Endodermal cell (in vitro differentiated cells): ENCODE measurements around the gene SPOCK1. TPM values are rescaled to one million over a fixed set of nuclear protein-coding genes. Genes with fewer than 3 reads are reported as not detected.

Experiments used
- DNase-seq: peaks from one replicate; pipeline ENCODE4 v3.0.0-alpha.2; 2017
- H3K27ac ChIP-seq: 2 replicates; pipeline ENCODE4 v1.5.1; 2013; ENCODE audit warnings: mild to moderate bottlenecking, low read depth, low read length, moderate library complexity
- H3K27me3 ChIP-seq: 2 replicates; pipeline ENCODE4 v1.6.1; 2013; ENCODE audit warnings: mild to moderate bottlenecking, low read length, moderate library complexity; ENCODE audit not compliant: insufficient read depth, control insufficient read depth, poor library complexity, severe bottlenecking
- H3K36me3 ChIP-seq: 2 replicates; pipeline ENCODE4 v1.7.0; 2013; ENCODE audit warnings: mild to moderate bottlenecking, low read length, moderate library complexity; ENCODE audit not compliant: control insufficient read depth, insufficient read depth
- H3K4me1 ChIP-seq: one replicate; pipeline ENCODE4 v1.7.0; 2013; ENCODE audit warnings: low read length; ENCODE audit not compliant: control insufficient read depth, insufficient read depth
- H3K4me3 ChIP-seq: 2 replicates; pipeline ENCODE4 v1.5.1; 2013; ENCODE audit warnings: mild to moderate bottlenecking, low read length, moderate library complexity
- H3K9ac ChIP-seq: 2 replicates; pipeline ENCODE4 v1.6.1; 2013; ENCODE audit warnings: mild to moderate bottlenecking, low read length, moderate library complexity; ENCODE audit not compliant: poor library complexity, severe bottlenecking; ENCODE audit errors: extremely low read depth
- H3K9me3 ChIP-seq: 2 replicates; pipeline ENCODE4 v1.6.1; 2013; ENCODE audit warnings: mild to moderate bottlenecking, low read length, moderate library complexity; ENCODE audit not compliant: control insufficient read depth
- H3K27ac Mint-ChIP-seq: 2 replicates; pipeline ENCODE4 v1.8.0; 2020; ENCODE audit warnings: mixed read lengths
- H3K27me3 Mint-ChIP-seq: 2 replicates; pipeline ENCODE4 v1.8.0; 2021; ENCODE audit warnings: mild to moderate bottlenecking, mixed read lengths; ENCODE audit not compliant: insufficient read depth
- H3K36me3 Mint-ChIP-seq: 2 replicates; pipeline ENCODE4 v1.8.0; 2020; ENCODE audit warnings: low read depth, mixed read lengths
- H3K4me1 Mint-ChIP-seq: 2 replicates; pipeline ENCODE4 v1.8.0; 2020; ENCODE audit warnings: mixed read lengths
- H3K4me3 Mint-ChIP-seq: 2 replicates; pipeline ENCODE4 v1.8.0; 2020; ENCODE audit warnings: mild to moderate bottlenecking, moderate library complexity, mixed read lengths
- H3K9me3 Mint-ChIP-seq: 2 replicates; pipeline ENCODE4 v1.8.0; 2020; ENCODE audit warnings: mild to moderate bottlenecking, mixed read lengths
- WGBS, 2 experiments: methylation state at CpG; one replicate each; pipeline versions ENCODE4 v1.1.5 to v1.1.7; 2013; ENCODE audit warnings: missing lambda C conversion rate in 2 of 2, mixed read lengths in 1 of 2; ENCODE audit not compliant: insufficient coverage in 1 of 2, insufficient read length in 1 of 2; 5-methylcytosine and 5-hydroxymethylcytosine counted together
- total RNA-seq, 2 donors: library from RNA; stranded (reverse); fragmentation: NEBNext Ultra II Directional in 1 of 2; extraction: Animal tissue kit (Norgen Biotek cat#: 25700) in 1 of 2; gene quantifications; 2 replicates in 1 of 2; 3 replicates in 1 of 2; pipeline ENCODE4 v1.2.1, GENCODE V29; 2021
- TF ChIP-seq, protein P1 (sequence below): fragments of 200-600 bp; sonication (generic); conservative IDR thresholded peaks from 2 replicates; pipeline ENCODE4 v1.5.0; 2021; ENCODE audit warnings: antibody characterized with exemption, mild to moderate bottlenecking

SPOCK1 gene
- total RNA-seq, 2 donors from 2014 or later = 25.8 to 39.8 TPM

DNA sequence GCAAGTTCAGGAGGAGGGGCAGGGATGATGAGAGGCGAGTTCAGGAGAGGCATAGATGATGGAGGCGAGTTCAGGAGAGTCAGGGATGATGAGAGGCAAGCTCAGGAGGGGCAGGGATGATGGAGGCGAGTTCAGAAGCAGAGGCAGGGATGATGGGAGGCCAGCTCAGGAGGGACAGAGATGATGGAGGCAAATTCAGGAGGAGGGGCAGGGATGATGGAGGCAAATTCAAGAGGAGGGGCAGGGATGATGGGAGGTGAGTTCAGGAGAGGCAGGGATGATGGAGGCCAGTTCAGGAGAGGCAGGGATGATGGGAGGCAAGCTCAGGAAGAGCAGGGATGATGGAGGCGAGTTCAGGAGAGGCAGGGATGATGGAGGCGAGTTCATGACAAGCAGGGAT, 17.8 kb upstream of the SPOCK1 start:
- H3K27ac ChIP-seq = no peak overlapping the region
- WGBS, 2 experiments = 84 to 90% methylated on average over 5 of the region's 5 CpGs
- Mint-ChIP-seq H3K36me3 (no peaks in the 10 kb centered on the region), H3K27me3 (peaks cover 6% of the 10 kb centered on the region), H3K4me1 (peaks cover 12% of the 10 kb centered on the region), H3K27ac (no peak overlapping the region), H3K4me3 (no peak overlapping the region), H3K9me3 (no peaks in the 10 kb centered on the region)
- H3K9me3 ChIP-seq = no peaks in the 10 kb centered on the region
- TF ChIP-seq, protein P1, sequence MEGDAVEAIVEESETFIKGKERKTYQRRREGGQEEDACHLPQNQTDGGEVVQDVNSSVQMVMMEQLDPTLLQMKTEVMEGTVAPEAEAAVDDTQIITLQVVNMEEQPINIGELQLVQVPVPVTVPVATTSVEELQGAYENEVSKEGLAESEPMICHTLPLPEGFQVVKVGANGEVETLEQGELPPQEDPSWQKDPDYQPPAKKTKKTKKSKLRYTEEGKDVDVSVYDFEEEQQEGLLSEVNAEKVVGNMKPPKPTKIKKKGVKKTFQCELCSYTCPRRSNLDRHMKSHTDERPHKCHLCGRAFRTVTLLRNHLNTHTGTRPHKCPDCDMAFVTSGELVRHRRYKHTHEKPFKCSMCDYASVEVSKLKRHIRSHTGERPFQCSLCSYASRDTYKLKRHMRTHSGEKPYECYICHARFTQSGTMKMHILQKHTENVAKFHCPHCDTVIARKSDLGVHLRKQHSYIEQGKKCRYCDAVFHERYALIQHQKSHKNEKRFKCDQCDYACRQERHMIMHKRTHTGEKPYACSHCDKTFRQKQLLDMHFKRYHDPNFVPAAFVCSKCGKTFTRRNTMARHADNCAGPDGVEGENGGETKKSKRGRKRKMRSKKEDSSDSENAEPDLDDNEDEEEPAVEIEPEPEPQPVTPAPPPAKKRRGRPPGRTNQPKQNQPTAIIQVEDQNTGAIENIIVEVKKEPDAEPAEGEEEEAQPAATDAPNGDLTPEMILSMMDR = no peak
- H3K27me3 ChIP-seq = no peaks in the 10 kb centered on the region
- no peak overlapping the region for H3K9ac ChIP-seq
- no peak overlapping the region for H3K4me3 ChIP-seq
- H3K36me3 ChIP-seq = no peaks in the 10 kb centered on the region
- H3K4me1 ChIP-seq = peaks cover 4% of the 10 kb centered on the region
- DNase-seq = no peak

- Histone ChIP-seq H3K27me3 (no peaks in the 10 kb centered on the region), H3K27ac (no peak overlapping the region), H3K4me3 (no peak overlapping the region), H3K9me3 (no peaks in the 10 kb centered on the region), H3K36me3 (no peaks in the 10 kb centered on the region), H3K9ac (no peak overlapping the region), H3K4me1 (no peaks in the 10 kb centered on the region)
- TF ChIP-seq, protein P1 = no peak
- Mint-ChIP-seq H3K27me3 (peaks cover 10% of the 10 kb centered on the region), H3K27ac (no peak overlapping the region), H3K36me3 (no peaks in the 10 kb centered on the region), H3K4me3 (no peak overlapping the region), H3K4me1 (peaks cover 12% of the 10 kb centered on the region), H3K9me3 (no peaks in the 10 kb centered on the region)
- WGBS, 2 experiments = 39 to 45% methylated on average over 4 to 7 of the region's 7 CpGs
- peak; percentile 66 for DNase-seq
These were observed 17.2 kb upstream of the SPOCK1 start for GRCh38 chr5:137516251-137516797.

GRCh38 chr5:137515238-137515637, 16.1 kb upstream of the SPOCK1 start:
- Histone ChIP-seq H3K9ac (no peak overlapping the region), H3K4me3 (no peak overlapping the region), H3K27me3 (no peaks in the 10 kb centered on the region), H3K4me1 (no peaks in the 10 kb centered on the region), H3K27ac (no peak overlapping the region), H3K9me3 (no peaks in the 10 kb centered on the region), H3K36me3 (no peaks in the 10 kb centered on the region)
- Mint-ChIP-seq H3K36me3 (no peaks in the 10 kb centered on the region), H3K4me3 (no peak overlapping the region), H3K27ac (no peak overlapping the region), H3K4me1 (peaks cover 12% of the 10 kb centered on the region), H3K27me3 (peaks cover 8% of the 10 kb centered on the region), H3K9me3 (no peaks in the 10 kb centered on the region)
- DNase-seq = no peak
- 83 to 90% methylated on average over 3 to 5 of the region's 5 CpGs for WGBS, 2 experiments
- TF ChIP-seq, protein P1 = no peak
